SU-DHL-6 (cell line): ENCODE measurements around the gene BCL2.

Experiments
- EZH2phosphoT487 ChIP-seq: fragments of 200-600 bp; sonication (generic), shearing (Covaris generic); conservative IDR thresholded peaks from 2 replicates; pipeline ENCODE4 v1.6.1; 2018; ENCODE audit warnings: mild to moderate bottlenecking, antibody characterized with exemption, low read length, moderate library complexity, mixed read lengths
- TF ChIP-seq, protein P1 (sequence below): fragments of 200-600 bp; sonication (generic); IDR thresholded peaks from one replicate; pipeline ENCODE4 v1.5.1; 2017; ENCODE audit warnings: antibody characterized with exemption, mild to moderate bottlenecking, low read length, moderate library complexity; ENCODE audit not compliant: insufficient read depth, poor library complexity, severe bottlenecking

DNA sequence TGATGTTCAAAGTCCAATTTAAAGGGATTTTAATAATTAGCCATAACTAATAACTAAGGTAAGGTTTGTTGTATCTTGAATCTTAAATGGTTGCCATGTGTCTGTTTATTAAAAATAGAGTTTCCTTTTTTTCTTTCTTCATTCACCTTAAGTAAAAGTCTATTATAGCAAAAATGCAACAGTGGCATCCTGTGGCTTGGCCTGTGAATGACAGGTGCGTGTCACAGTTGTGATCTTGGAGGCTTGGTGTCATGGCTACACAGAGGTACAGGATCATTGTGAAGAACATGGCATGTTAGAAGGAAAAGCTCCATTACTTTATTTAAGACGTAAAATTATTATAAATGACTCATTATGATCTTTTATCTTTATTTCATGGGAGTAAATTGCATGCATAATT is 246.1 kb downstream of the BCL2 start:
- TF ChIP-seq, protein P1, sequence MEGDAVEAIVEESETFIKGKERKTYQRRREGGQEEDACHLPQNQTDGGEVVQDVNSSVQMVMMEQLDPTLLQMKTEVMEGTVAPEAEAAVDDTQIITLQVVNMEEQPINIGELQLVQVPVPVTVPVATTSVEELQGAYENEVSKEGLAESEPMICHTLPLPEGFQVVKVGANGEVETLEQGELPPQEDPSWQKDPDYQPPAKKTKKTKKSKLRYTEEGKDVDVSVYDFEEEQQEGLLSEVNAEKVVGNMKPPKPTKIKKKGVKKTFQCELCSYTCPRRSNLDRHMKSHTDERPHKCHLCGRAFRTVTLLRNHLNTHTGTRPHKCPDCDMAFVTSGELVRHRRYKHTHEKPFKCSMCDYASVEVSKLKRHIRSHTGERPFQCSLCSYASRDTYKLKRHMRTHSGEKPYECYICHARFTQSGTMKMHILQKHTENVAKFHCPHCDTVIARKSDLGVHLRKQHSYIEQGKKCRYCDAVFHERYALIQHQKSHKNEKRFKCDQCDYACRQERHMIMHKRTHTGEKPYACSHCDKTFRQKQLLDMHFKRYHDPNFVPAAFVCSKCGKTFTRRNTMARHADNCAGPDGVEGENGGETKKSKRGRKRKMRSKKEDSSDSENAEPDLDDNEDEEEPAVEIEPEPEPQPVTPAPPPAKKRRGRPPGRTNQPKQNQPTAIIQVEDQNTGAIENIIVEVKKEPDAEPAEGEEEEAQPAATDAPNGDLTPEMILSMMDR: peak; percentile 28
- TF ChIP-seq EZH2phosphoT487: no peak
